SIG-M5 (cell line): ENCODE results near the gene NR3C1.

Source experiments
- DNase-seq: peaks from one replicate; lab custom pipeline; 2025; lab: John Stamatoyannopoulos, UW

The NR3C1 gene

GRCh38 chr5:143233031-143233430 lies 170.5 kb downstream of the NR3C1 start:
- no peak for DNase-seq

GRCh38 chr5:143231973-143232812 lies 171.3 kb downstream of the NR3C1 start:
- DNase-seq, result no peak

DNA sequence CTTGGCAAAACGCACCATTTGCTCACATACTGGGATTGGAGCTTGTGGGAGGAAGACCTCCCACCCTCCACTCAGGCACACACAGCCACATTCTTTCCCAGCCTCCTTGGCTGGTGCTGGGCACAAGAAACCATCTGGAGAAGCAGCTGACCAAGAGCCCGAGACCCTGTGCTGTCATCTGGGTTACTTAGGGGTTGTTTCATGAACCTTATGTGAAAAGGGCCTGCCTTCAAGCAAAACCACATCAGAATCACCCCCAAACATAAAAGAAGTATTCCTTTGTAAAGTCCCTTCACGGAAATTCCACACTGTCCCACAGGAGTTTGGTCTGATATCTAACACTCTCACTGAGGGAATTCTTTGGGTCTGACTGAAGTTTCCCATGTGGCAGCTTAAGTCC lies 172.1 kb downstream of the NR3C1 start:
- DNase-seq, result no peak

- no peak for DNase-seq
These were observed 172.8 kb downstream of the NR3C1 start for GRCh38 chr5:143230676-143230996.

GRCh38 chr5:143229896-143230675 lies 173.4 kb downstream of the NR3C1 start:
- DNase-seq, result no peak

- no peak for DNase-seq
These were observed 174.0 kb downstream of the NR3C1 start for GRCh38 chr5:143229426-143229895.

GRCh38 chr5:143228597-143229293 lies 174.7 kb downstream of the NR3C1 start:
- no peak for DNase-seq
